ENCODE data around the gene SMIM38.
"Not testable (repeated sequence)": the region's sequence is repeated elsewhere in the genome, so short reads cannot be mapped to it uniquely, and the experiment has no call there.

The SMIM38 gene

GRCh38 chr11:69126286-69126685 is 29.4 kb upstream of the SMIM38 start:
- no peaks in the 10 kb centered on the region for H3K9me3 ChIP-seq (ENCODE audit: low read length)
- H3K4me1 ChIP-seq (ENCODE audit: insufficient read depth, low read length), result peaks cover 17% of the 10 kb centered on the region
- H3K4me3 ChIP-seq (ENCODE audit: low read length), result no peak overlapping the region
- H3K36me3 ChIP-seq (ENCODE audit: insufficient read depth, low read length), result no peaks in the 10 kb centered on the region
- H2AFZ ChIP-seq (ENCODE audit: low read depth, low read length), result no peak overlapping the region
- H3K27me3 ChIP-seq (ENCODE audit: insufficient read depth, low read length), result no peaks in the 10 kb centered on the region

- Histone ChIP-seq H3K27me3 (ENCODE audit: insufficient read depth, low read length) (no peaks in the 10 kb centered on the region), H3K4me3 (ENCODE audit: low read length) (no peak overlapping the region), H3K9me3 (ENCODE audit: low read length) (no peaks in the 10 kb centered on the region), H2AFZ (ENCODE audit: low read depth, low read length) (no peak overlapping the region), H3K36me3 (ENCODE audit: insufficient read depth, low read length) (no peaks in the 10 kb centered on the region), H3K4me1 (ENCODE audit: insufficient read depth, low read length) (peaks cover 17% of the 10 kb centered on the region)
Measured at GRCh38 chr11:69127081-69127850, 28.5 kb upstream of the SMIM38 start.

- Histone ChIP-seq H3K4me1 (ENCODE audit: insufficient read depth, low read length) (peaks cover 11% of the 10 kb centered on the region), H3K4me3 (ENCODE audit: low read length) (no peak overlapping the region), H2AFZ (ENCODE audit: low read depth, low read length) (no peak overlapping the region), H3K27me3 (ENCODE audit: insufficient read depth, low read length) (no peaks in the 10 kb centered on the region), H3K9me3 (ENCODE audit: low read length) (no peaks in the 10 kb centered on the region), H3K36me3 (ENCODE audit: insufficient read depth, low read length) (no peaks in the 10 kb centered on the region)
Measured at GRCh38 chr11:69127884-69128283, 27.9 kb upstream of the SMIM38 start.

- Histone ChIP-seq H3K27me3 (ENCODE audit: insufficient read depth, low read length) (no peaks in the 10 kb centered on the region), H3K4me3 (ENCODE audit: low read length) (no peak overlapping the region), H3K36me3 (ENCODE audit: insufficient read depth, low read length) (no peaks in the 10 kb centered on the region), H3K9me3 (ENCODE audit: low read length) (no peaks in the 10 kb centered on the region), H3K4me1 (ENCODE audit: insufficient read depth, low read length) (peaks cover under 1% of the 10 kb centered on the region), H2AFZ (ENCODE audit: low read depth, low read length) (no peak overlapping the region)
Measured at GRCh38 chr11:69129053-69129452, 26.7 kb upstream of the SMIM38 start.

- Histone ChIP-seq H3K36me3 (ENCODE audit: insufficient read depth, low read length) (no peaks in the 10 kb centered on the region), H3K9me3 (ENCODE audit: low read length) (no peaks in the 10 kb centered on the region), H3K4me3 (ENCODE audit: low read length) (no peak overlapping the region), H3K4me1 (ENCODE audit: insufficient read depth, low read length) (no peaks in the 10 kb centered on the region), H2AFZ (ENCODE audit: low read depth, low read length) (no peak overlapping the region), H3K27me3 (ENCODE audit: insufficient read depth, low read length) (no peaks in the 10 kb centered on the region)
Measured at GRCh38 chr11:69129647-69130046, 26.1 kb upstream of the SMIM38 start.

- no peaks in the 10 kb centered on the region for H3K36me3 ChIP-seq (ENCODE audit: insufficient read depth, low read length)
- no peak overlapping the region for H2AFZ ChIP-seq (ENCODE audit: low read depth, low read length)
- no peaks in the 10 kb centered on the region for H3K4me1 ChIP-seq (ENCODE audit: insufficient read depth, low read length)
- no peaks in the 10 kb centered on the region for H3K9me3 ChIP-seq (ENCODE audit: low read length)
- H3K27me3 ChIP-seq (ENCODE audit: insufficient read depth, low read length), result no peaks in the 10 kb centered on the region
- no peak overlapping the region for H3K4me3 ChIP-seq (ENCODE audit: low read length)
Measured at GRCh38 chr11:69130654-69131053, 25.1 kb upstream of the SMIM38 start.

GRCh38 chr11:69131121-69131566 is 24.6 kb upstream of the SMIM38 start:
- no peaks in the 10 kb centered on the region for H3K9me3 ChIP-seq (ENCODE audit: low read length)
- no peaks in the 10 kb centered on the region for H3K4me1 ChIP-seq (ENCODE audit: insufficient read depth, low read length)
- H3K4me3 ChIP-seq (ENCODE audit: low read length), result no peak overlapping the region
- H2AFZ ChIP-seq (ENCODE audit: low read depth, low read length), result no peak overlapping the region
- no peaks in the 10 kb centered on the region for H3K27me3 ChIP-seq (ENCODE audit: insufficient read depth, low read length)
- no peaks in the 10 kb centered on the region for H3K36me3 ChIP-seq (ENCODE audit: insufficient read depth, low read length)

GRCh38 chr11:69131644-69132300 is 24.0 kb upstream of the SMIM38 start:
- Histone ChIP-seq H2AFZ (ENCODE audit: low read depth, low read length) (no peak overlapping the region), H3K4me3 (ENCODE audit: low read length) (no peak overlapping the region), H3K27me3 (ENCODE audit: insufficient read depth, low read length) (no peaks in the 10 kb centered on the region), H3K4me1 (ENCODE audit: insufficient read depth, low read length) (no peaks in the 10 kb centered on the region), H3K9me3 (ENCODE audit: low read length) (no peaks in the 10 kb centered on the region), H3K36me3 (ENCODE audit: insufficient read depth, low read length) (no peaks in the 10 kb centered on the region)

- Histone ChIP-seq H3K4me1 (ENCODE audit: insufficient read depth, low read length) (no peaks in the 10 kb centered on the region), H3K36me3 (ENCODE audit: insufficient read depth, low read length) (no peaks in the 10 kb centered on the region), H2AFZ (ENCODE audit: low read depth, low read length) (no peak overlapping the region), H3K27me3 (ENCODE audit: insufficient read depth, low read length) (no peaks in the 10 kb centered on the region), H3K9me3 (ENCODE audit: low read length) (no peaks in the 10 kb centered on the region), H3K4me3 (ENCODE audit: low read length) (no peak overlapping the region)
Measured at GRCh38 chr11:69132301-69132670, 23.4 kb upstream of the SMIM38 start.

GRCh38 chr11:69133251-69133650 is 22.5 kb upstream of the SMIM38 start:
- H3K36me3 ChIP-seq (ENCODE audit: insufficient read depth, low read length), result no peaks in the 10 kb centered on the region
- H2AFZ ChIP-seq (ENCODE audit: low read depth, low read length), result no peak overlapping the region
- H3K9me3 ChIP-seq (ENCODE audit: low read length), result no peaks in the 10 kb centered on the region
- H3K4me1 ChIP-seq (ENCODE audit: insufficient read depth, low read length), result no peaks in the 10 kb centered on the region
- H3K27me3 ChIP-seq (ENCODE audit: insufficient read depth, low read length), result no peaks in the 10 kb centered on the region
- H3K4me3 ChIP-seq (ENCODE audit: low read length), result no peak overlapping the region

GRCh38 chr11:69134182-69134581 is 21.6 kb upstream of the SMIM38 start:
- not testable (repeated sequence) for H3K4me1 ChIP-seq (ENCODE audit: insufficient read depth, low read length); H3K9me3 ChIP-seq (ENCODE audit: low read length); H2AFZ ChIP-seq (ENCODE audit: low read depth, low read length); H3K27me3 ChIP-seq (ENCODE audit: insufficient read depth, low read length); H3K36me3 ChIP-seq (ENCODE audit: insufficient read depth, low read length); H3K4me3 ChIP-seq (ENCODE audit: low read length)

- no peak overlapping the region for H3K4me3 ChIP-seq (ENCODE audit: low read length)
- no peaks in the 10 kb centered on the region for H3K4me1 ChIP-seq (ENCODE audit: insufficient read depth, low read length)
- no peaks in the 10 kb centered on the region for H3K27me3 ChIP-seq (ENCODE audit: insufficient read depth, low read length)
- no peaks in the 10 kb centered on the region for H3K36me3 ChIP-seq (ENCODE audit: insufficient read depth, low read length)
- H3K9me3 ChIP-seq (ENCODE audit: low read length), result no peaks in the 10 kb centered on the region
- no peak overlapping the region for H2AFZ ChIP-seq (ENCODE audit: low read depth, low read length)
Measured at GRCh38 chr11:69134957-69135356, 20.8 kb upstream of the SMIM38 start.

- Histone ChIP-seq H3K4me1 (ENCODE audit: insufficient read depth, low read length) (no peaks in the 10 kb centered on the region), H3K9me3 (ENCODE audit: low read length) (no peaks in the 10 kb centered on the region), H3K36me3 (ENCODE audit: insufficient read depth, low read length) (no peaks in the 10 kb centered on the region), H2AFZ (ENCODE audit: low read depth, low read length) (no peak overlapping the region), H3K4me3 (ENCODE audit: low read length) (no peak overlapping the region), H3K27me3 (ENCODE audit: insufficient read depth, low read length) (no peaks in the 10 kb centered on the region)
Measured at GRCh38 chr11:69135420-69136363, 20.0 kb upstream of the SMIM38 start.

All from neuron (in vitro differentiated cells).